H1 (cell line): ENCODE data around the gene IL31RA.

Source experiments
- CBX5 ChIP-seq: fragments of 300-800, 300-1000 bp; sonication (generic); IDR thresholded peaks from 2 replicates; pipeline ENCODE4 v1.7.1; 2016; ENCODE audit warnings: antibody characterized with exemption, low read length, low read depth
- CHD2 ChIP-seq: IDR thresholded peaks from 2 replicates; pipeline ENCODE4 v1.6.1; 2012; ENCODE audit warnings: low read length, improper control_type of control experiment
- POLR2A ChIP-seq, 2 experiments: IDR thresholded peaks; 1 replicate in 1 of 2; 2 replicates in 1 of 2; pipeline ENCODE4 v1.6.1; 2011; ENCODE audit warnings: low read depth in 2 of 2, low read length in 2 of 2, mild to moderate bottlenecking in 2 of 2; ENCODE audit errors: control extremely low read depth in 1 of 2
- POLR2AphosphoS5 ChIP-seq: IDR thresholded peaks from 2 replicates; pipeline ENCODE4 v1.6.1; 2011; ENCODE audit warnings: low read depth, low read length
- RXRA ChIP-seq: IDR thresholded peaks from 2 replicates; pipeline ENCODE4 v1.6.1; 2011; ENCODE audit warnings: low read depth, mild to moderate bottlenecking, low read length, moderate library complexity; ENCODE audit not compliant: insufficient read depth
- TAF1 ChIP-seq: IDR thresholded peaks from 2 replicates; pipeline ENCODE4 v1.6.1; 2011; ENCODE audit warnings: mild to moderate bottlenecking, low read depth, low read length
- TCF12 ChIP-seq: IDR thresholded peaks from 2 replicates; pipeline ENCODE4 v1.6.1; 2011; ENCODE audit warnings: low read depth, mild to moderate bottlenecking, low read length
- TF ChIP-seq, protein P1 (sequence below): IDR thresholded peaks from 2 replicates; pipeline ENCODE4 v1.6.1; 2011; ENCODE audit warnings: low read length, improper control_type of control experiment
- TF ChIP-seq, protein P2 (sequence below), 3 experiments: IDR thresholded peaks; 1 replicate in 2 of 3; 2 replicates in 1 of 3; pipeline versions ENCODE4 v1.5.1 to v1.6.1; 2011; ENCODE audit warnings: low read length in 3 of 3, mild to moderate bottlenecking in 3 of 3, inconsistent platforms in 2 of 3, low read depth in 1 of 3, moderate library complexity in 1 of 3; ENCODE audit not compliant: insufficient read depth in 1 of 3; ENCODE audit errors: control extremely low read depth in 1 of 3

DNA sequence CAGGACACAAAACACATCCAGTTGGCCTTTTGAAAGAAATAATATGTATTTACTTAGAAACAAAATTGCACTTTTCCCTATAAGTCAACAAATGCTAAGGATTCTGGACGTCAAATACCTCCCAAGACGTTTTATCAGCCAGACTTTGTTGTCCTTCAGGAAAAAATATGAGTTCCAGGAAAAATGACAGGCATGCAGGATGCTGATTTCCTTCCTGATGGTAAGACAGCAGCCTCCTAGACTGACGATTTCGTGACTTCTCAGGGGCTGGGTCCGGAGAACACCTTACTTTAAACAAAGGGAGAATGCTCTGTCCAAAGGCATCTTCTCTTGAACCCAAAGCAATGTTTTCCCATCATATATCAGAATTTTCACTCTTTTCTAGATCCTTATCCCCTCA, 74.6 kb downstream of the IL31RA start:
- TF ChIP-seq POLR2A (IDR thresholded peaks at IDR 0.05; ENCODE audit: control extremely low read depth in 1 of 2, low read depth in 2 of 2, low read length in 2 of 2) (no peak), CBX5 (no peak), POLR2AphosphoS5 (no peak), TCF12 (no peak), CHD2 (no peak), TAF1 (no peak), RXRA (no peak)
- TF ChIP-seq, protein P1, sequence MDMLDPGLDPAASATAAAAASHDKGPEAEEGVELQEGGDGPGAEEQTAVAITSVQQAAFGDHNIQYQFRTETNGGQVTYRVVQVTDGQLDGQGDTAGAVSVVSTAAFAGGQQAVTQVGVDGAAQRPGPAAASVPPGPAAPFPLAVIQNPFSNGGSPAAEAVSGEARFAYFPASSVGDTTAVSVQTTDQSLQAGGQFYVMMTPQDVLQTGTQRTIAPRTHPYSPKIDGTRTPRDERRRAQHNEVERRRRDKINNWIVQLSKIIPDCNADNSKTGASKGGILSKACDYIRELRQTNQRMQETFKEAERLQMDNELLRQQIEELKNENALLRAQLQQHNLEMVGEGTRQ: no peak
- TF ChIP-seq, protein P2, sequence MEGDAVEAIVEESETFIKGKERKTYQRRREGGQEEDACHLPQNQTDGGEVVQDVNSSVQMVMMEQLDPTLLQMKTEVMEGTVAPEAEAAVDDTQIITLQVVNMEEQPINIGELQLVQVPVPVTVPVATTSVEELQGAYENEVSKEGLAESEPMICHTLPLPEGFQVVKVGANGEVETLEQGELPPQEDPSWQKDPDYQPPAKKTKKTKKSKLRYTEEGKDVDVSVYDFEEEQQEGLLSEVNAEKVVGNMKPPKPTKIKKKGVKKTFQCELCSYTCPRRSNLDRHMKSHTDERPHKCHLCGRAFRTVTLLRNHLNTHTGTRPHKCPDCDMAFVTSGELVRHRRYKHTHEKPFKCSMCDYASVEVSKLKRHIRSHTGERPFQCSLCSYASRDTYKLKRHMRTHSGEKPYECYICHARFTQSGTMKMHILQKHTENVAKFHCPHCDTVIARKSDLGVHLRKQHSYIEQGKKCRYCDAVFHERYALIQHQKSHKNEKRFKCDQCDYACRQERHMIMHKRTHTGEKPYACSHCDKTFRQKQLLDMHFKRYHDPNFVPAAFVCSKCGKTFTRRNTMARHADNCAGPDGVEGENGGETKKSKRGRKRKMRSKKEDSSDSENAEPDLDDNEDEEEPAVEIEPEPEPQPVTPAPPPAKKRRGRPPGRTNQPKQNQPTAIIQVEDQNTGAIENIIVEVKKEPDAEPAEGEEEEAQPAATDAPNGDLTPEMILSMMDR (IDR thresholded peaks at IDR 0.05; ENCODE audit: control extremely low read depth in 1 of 3, insufficient read depth in 1 of 3, low read depth in 1 of 3, low read length in 3 of 3): no peak
